GM23248 (cell line): Measurements from ENCODE around the gene GCH1. TPM values are rescaled to one million over a fixed set of nuclear protein-coding genes. Genes with fewer than 3 reads are reported as not detected.

Experiments used
- DNase-seq: peaks from one replicate; pipeline ENCODE4 v3.0.0-alpha.2; 2015
- H2AFZ ChIP-seq: fragments of 200-600 bp; sonication (generic); 2 replicates; pipeline ENCODE4 v1.6.1; 2016; ENCODE audit warnings: antibody characterized with exemption
- H3F3A ChIP-seq: fragments of 200-600 bp; sonication (generic); 2 replicates; pipeline ENCODE4 v1.6.1; 2016; ENCODE audit warnings: mild to moderate bottlenecking, antibody characterized with exemption, mixed run types; ENCODE audit not compliant: insufficient read depth
- H3K27ac ChIP-seq: fragments of 200-600 bp; sonication (generic); 2 replicates; pipeline ENCODE4 v1.5.1; 2016; ENCODE audit warnings: mild to moderate bottlenecking
- H3K27me3 ChIP-seq: fragments of 200-600 bp; sonication (generic); replicated peaks from 2 replicates; pipeline ENCODE4 v1.6.1; 2016; ENCODE audit warnings: mild to moderate bottlenecking; ENCODE audit not compliant: insufficient read depth
- H3K36me3 ChIP-seq: fragments of 200-600 bp; sonication (generic); 2 replicates; pipeline ENCODE4 v1.6.1; 2016; ENCODE audit warnings: low read depth, mild to moderate bottlenecking
- H3K4me1 ChIP-seq: fragments of 200-600 bp; sonication (generic); 2 replicates; pipeline ENCODE4 v1.6.1; 2016; ENCODE audit warnings: mild to moderate bottlenecking; ENCODE audit not compliant: insufficient read depth
- H3K4me2 ChIP-seq: fragments of 200-600 bp; sonication (generic); one replicate; pipeline ENCODE4 v1.6.1; 2016; ENCODE audit warnings: mild to moderate bottlenecking; ENCODE audit not compliant: unreplicated experiment
- H3K4me3 ChIP-seq: fragments of 200-600 bp; sonication (generic); 2 replicates; pipeline ENCODE4 v1.5.1; 2016; ENCODE audit warnings: mild to moderate bottlenecking
- H3K79me2 ChIP-seq: fragments of 200-600 bp; sonication (generic); 2 replicates; pipeline ENCODE4 v1.6.1; 2016; ENCODE audit warnings: mild to moderate bottlenecking; ENCODE audit not compliant: insufficient read depth
- H3K9ac ChIP-seq: fragments of 200-600 bp; sonication (generic); 2 replicates; pipeline ENCODE4 v1.6.1; 2016; ENCODE audit warnings: mild to moderate bottlenecking
- H3K9me2 ChIP-seq: fragments of 200-600 bp; sonication (generic); 2 replicates; pipeline ENCODE4 v1.6.1; 2016; ENCODE audit warnings: mixed run types, mild to moderate bottlenecking, moderate library complexity; ENCODE audit not compliant: insufficient read depth
- H3K9me3 ChIP-seq: fragments of 200-600 bp; sonication (generic); one replicate; pipeline ENCODE4 v1.6.1; 2017; ENCODE audit warnings: low read depth
- H4K20me1 ChIP-seq: fragments of 200-600 bp; sonication (generic); 2 replicates; pipeline ENCODE4 v1.6.0; 2016; ENCODE audit not compliant: insufficient read depth
- EZH2 ChIP-seq: fragments of 200-600 bp; sonication (generic); IDR thresholded peaks from 2 replicates; pipeline ENCODE4 v1.6.1; 2018; ENCODE audit warnings: antibody characterized with exemption, mild to moderate bottlenecking; ENCODE audit not compliant: insufficient read depth, poor library complexity, severe bottlenecking
- EZH2phosphoT487 ChIP-seq: fragments of 200-600 bp; sonication (generic); IDR thresholded peaks from 2 replicates; pipeline ENCODE4 v1.6.1; 2018; ENCODE audit warnings: antibody characterized with exemption, moderate library complexity, mild to moderate bottlenecking, low read depth; ENCODE audit not compliant: insufficient read depth
- WGBS, 2 experiments: methylation state at CpG; one replicate each; pipeline ENCODE4 v1.1.6; 2015 to 2017; ENCODE audit warnings: low lambda C conversion rate in 2 of 2, low coverage in 1 of 2; ENCODE audit errors: missing lambda C conversion rate in 2 of 2; 5-methylcytosine and 5-hydroxymethylcytosine counted together
- in situ Hi-C: fragments of 300-500 bp; cut with MboI; formaldehyde crosslinking; loops from 2 replicates; pipeline ENCODE4 v1.15.0; 2020
- microRNA-seq: library from miRNA; unstranded; fragments of <30 nt; microRNA quantifications from one replicate; pipeline ENCODE4, GENCODE V29; 2016; ENCODE audit warnings: borderline number of aligned reads
- polyA plus RNA-seq: library from polyadenylated mRNA; unstranded; fragments of >200 nt; fragmentation: Nextera tagmentation; extraction: Ambion mirVana; gene quantifications from 2 replicates; pipeline ENCODE4 v1.2.1, GENCODE V29; 2016
- small RNA-seq: library from RNA; depleted of rRNA; stranded (forward); fragments of <200 nt; gene quantifications from one replicate; pipeline ENCODE3, GENCODE V24; 2014; ENCODE audit warnings: low read depth, low replicate concordance
- total RNA-seq: library from RNA; depleted of rRNA; stranded (reverse); fragments of >200 nt; shearing (Covaris generic); gene quantifications from 2 replicates; pipeline ENCODE4 v1.2.3, GENCODE V29; 2014; rRNA removed

GCH1 gene
- total and polyA plus RNA-seq, 2 experiments from 2014 or later = 3.9 to 4.2 TPM

- H3K4me1 ChIP-seq = peaks cover 14% of the 10 kb centered on the region
- H2AFZ ChIP-seq = no peak overlapping the region
- H3K27ac ChIP-seq = no peak overlapping the region
- no peaks in the 10 kb centered on the region for H4K20me1 ChIP-seq
- in situ Hi-C loops = no loop called here
- no peaks in the 10 kb centered on the region for H3K9me3 ChIP-seq
- peaks cover 17% of the 10 kb centered on the region; the same call in 1 of the 2 replicates for H3F3A ChIP-seq
- DNase-seq = no peak
- H3K36me3 ChIP-seq = peaks cover 22% of the 10 kb centered on the region; the same call in 1 of the 2 replicates
- H3K9ac ChIP-seq = no peak overlapping the region
- H3K9me2 ChIP-seq = no peaks in the 10 kb centered on the region
- H3K27me3 ChIP-seq = no peaks in the 10 kb centered on the region
- TF ChIP-seq EZH2 = no peak
- TF ChIP-seq EZH2phosphoT487 = no peak
- no peak overlapping the region for H3K4me3 ChIP-seq
- no peaks in the 10 kb centered on the region for H3K79me2 ChIP-seq
- no peak overlapping the region for H3K4me2 ChIP-seq
- 83 to 87% methylated on average over 6 of the region's 6 CpGs for WGBS, 2 experiments
Observed at GRCh38 chr14:54792288-54792687, 110.3 kb downstream of the GCH1 start.

Small RNA genes within 50 kb of the gene (microRNA-seq; reads per million reads assigned to microRNA genes)
- gene MIR4308 = not detected

Small RNA genes within 50 kb of the gene (small RNA-seq; reads per million reads assigned to genes)
- not detected for gene MIR4308
- not detected for gene RNU6ATAC9P

Other genes starting within 250 kb of the GCH1 start
- 6.3 and 9.6 TPM in 2 replicates for gene WDHD1, start 124.3 kb upstream of the GCH1 start, total RNA-seq
- gene WDHD1, start 124.3 kb upstream of the GCH1 start, polyA plus RNA-seq = 6.6 and 7.5 TPM in 2 replicates
- gene SOCS4, start 124.4 kb upstream of the GCH1 start, total RNA-seq = 15.7 TPM in 2 replicates
- 7.4 and 7.7 TPM in 2 replicates for gene SOCS4, start 124.4 kb upstream of the GCH1 start, polyA plus RNA-seq
- 79.4 and 92.6 TPM in 2 replicates for gene MAPK1IP1L, start 148.8 kb upstream of the GCH1 start, total RNA-seq
- 89.0 and 92.5 TPM in 2 replicates for gene MAPK1IP1L, start 148.8 kb upstream of the GCH1 start, polyA plus RNA-seq
- 297 and 363 TPM in 2 replicates for gene LGALS3, start 226.4 kb upstream of the GCH1 start, total RNA-seq
- 541 and 553 TPM in 2 replicates for gene LGALS3, start 226.4 kb upstream of the GCH1 start, polyA plus RNA-seq